Fibroblast of skin of abdomen (primary cell): ENCODE results near the gene RSU1. TPM values are rescaled to one million over a fixed set of nuclear protein-coding genes. Genes with fewer than 3 reads are reported as not detected.
"Not testable (repeated sequence)": the region's sequence is repeated elsewhere in the genome, so short reads cannot be mapped to it uniquely, and the experiment has no call there.

Experiments used
- DNase-seq: peaks from one replicate; pipeline ENCODE4 v3.0.0-alpha.2; 2013
- polyA plus RNA-seq, 2 experiments: library from polyadenylated mRNA; unstranded; fragments of 120-200 nt; gene quantifications; one replicate each; pipeline ENCODE4 v1.2.1, GENCODE V29; 2013; ENCODE audit not compliant: insufficient read length in 2 of 2

The RSU1 gene
- 214 TPM for polyA plus RNA-seq (2013, experiment 1 of 2; ENCODE audit: insufficient read length)
- 196 TPM for polyA plus RNA-seq (2013, experiment 2 of 2; ENCODE audit: insufficient read length)

DNA sequence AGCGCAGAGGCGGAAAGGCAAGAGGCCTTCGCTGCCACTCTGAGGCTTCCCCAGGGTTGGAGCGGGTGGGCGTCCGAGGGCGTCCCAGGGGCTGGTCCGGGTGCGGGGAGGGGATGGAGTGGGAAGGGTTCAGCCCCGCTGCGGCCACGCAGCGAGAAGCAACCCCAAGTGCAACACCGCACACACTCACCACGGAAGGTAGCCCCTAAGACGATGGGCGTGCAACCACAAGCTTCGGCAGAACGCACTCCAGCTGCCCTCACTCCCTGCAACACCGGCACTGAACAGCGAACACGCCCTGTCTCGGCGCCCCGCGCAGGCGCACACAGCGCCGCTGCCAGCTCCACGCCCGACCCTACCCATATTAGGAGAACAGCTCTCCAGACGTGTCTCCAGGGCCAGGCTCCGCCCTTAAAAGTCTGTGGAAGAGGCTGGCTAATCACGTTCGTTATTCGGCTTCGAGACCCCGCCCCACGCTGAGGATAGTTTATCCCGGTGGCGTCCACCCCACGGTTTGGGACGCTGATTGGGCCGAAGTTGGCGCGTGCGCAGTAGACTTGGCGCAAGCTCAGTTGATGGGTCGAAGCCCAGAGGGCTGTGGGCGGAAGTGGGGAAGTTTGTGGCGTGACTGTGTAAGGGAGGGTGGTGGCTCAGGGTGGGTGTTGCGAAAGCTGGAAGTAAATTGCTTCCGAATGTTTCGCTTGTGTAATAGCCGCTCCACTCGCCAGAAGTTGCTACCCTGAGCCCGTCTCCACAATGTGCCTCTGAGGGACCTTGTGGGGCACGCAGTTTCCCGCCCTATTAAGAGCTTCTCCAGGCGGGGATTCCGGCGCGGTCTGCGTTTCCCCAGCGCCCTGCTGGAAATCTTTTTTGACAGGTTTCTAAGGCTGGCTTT, at the start of gene RSU1:
TSS of gene RSU1 (minus strand) at position 300 of the 895 bp plus-strand sequence. CDS start 343 bp downstream, outside the sequence.
- DNase-seq: peak; percentile 100

- DNase-seq: no peak
These were observed 49.5 kb upstream of the RSU1 start for GRCh38 chr10:16866541-16867275.

- DNase-seq: no peak
These were observed 48.5 kb upstream of the RSU1 start for GRCh38 chr10:16865766-16866165.

DNA sequence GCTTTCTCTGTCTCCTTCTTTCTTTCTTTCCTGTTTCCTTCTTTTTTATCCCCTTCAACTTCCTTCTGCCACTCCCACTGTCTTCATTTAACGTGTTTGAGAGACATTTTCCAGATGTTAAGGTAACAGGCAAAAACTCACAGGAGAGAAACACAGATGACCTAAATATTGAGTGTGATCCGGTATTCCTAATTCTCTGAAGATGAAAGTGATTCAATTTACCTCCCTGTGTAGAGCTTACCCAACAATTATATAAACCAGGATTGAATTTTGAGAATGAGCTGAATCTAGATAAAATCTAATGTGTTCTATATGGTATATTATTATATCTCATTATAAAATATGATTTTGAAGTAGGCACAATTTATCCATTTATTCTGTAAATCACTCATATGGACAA, 46.5 kb upstream of the RSU1 start:
- no peak for DNase-seq

GRCh38 chr10:16857419-16857818, 40.2 kb upstream of the RSU1 start:
- no peak for DNase-seq

DNA sequence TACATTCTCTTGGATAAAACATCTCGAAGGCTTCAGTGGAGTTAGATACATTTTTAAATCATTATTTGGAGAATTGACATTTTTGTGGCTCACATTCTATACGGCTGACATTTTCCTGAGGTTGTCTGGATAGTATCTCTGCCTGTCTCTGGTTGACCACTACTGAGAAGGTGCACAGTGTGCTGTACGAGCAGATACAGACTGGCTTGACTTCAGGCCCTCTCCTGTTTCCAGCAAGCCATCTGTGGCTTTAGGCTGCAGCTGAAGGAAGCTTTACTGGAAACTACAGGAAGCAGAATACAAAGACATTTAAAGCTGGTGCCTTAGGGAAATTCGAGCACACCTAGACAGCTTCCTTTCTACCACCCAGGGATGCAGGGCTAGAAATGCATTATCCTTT, 39.3 kb upstream of the RSU1 start:
- DNase-seq: peak; percentile 87

DNA sequence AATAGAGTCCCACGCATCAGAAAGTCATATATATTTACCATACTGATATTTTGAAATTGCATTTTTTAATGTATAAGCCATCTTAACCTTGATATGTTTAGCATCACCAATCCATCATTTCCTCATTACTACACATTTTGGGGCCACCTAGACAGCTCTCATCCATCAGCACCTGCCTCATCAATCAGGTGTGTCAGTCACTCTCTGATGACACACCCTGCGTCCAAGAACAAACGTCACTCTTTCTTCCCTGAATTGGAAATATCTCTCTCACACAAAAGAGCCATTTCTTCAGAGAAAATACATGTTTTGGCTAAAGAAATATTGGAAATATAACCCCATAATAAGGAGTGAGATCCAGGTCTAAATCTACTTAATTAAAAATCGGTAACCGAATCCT, 38.9 kb upstream of the RSU1 start:
- DNase-seq: peak; percentile 39

- peak; percentile 52 for DNase-seq
These were observed 37.4 kb upstream of the RSU1 start for GRCh38 chr10:16854623-16855022.

DNA sequence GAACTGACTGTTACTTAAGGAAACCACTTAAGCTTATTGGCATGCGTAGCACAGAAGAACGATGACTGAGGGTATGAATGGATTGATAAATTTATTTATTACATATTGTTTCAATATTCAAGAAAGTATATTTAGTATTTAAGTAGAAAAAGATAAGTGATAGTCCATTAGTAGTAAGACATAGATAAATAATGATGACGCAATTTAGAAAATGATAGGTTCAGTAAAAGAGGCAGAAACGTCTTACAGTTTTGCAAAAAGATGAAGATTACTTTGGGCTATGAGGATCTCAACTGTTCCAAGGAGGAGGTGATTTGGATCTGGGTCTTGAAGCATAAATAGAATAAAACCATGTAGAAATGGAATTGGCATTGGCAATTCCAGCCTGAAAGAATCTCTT, 36.6 kb upstream of the RSU1 start:
- DNase-seq: no peak

- DNase-seq: peak; percentile 63
These were observed 36.0 kb upstream of the RSU1 start for GRCh38 chr10:16853201-16853600.

- DNase-seq: no peak
These were observed 35.4 kb upstream of the RSU1 start for GRCh38 chr10:16852624-16853023.

- peak; percentile 41 for DNase-seq
These were observed 31.4 kb upstream of the RSU1 start for GRCh38 chr10:16848562-16849154.

- DNase-seq: peak; percentile 41
These were observed 30.4 kb upstream of the RSU1 start for GRCh38 chr10:16847644-16848043.

GRCh38 chr10:16845248-16845647, 28.0 kb upstream of the RSU1 start:
- peak; percentile 57 for DNase-seq

- peak; percentile 81 for DNase-seq
These were observed 26.1 kb upstream of the RSU1 start for GRCh38 chr10:16843252-16843870.

DNA sequence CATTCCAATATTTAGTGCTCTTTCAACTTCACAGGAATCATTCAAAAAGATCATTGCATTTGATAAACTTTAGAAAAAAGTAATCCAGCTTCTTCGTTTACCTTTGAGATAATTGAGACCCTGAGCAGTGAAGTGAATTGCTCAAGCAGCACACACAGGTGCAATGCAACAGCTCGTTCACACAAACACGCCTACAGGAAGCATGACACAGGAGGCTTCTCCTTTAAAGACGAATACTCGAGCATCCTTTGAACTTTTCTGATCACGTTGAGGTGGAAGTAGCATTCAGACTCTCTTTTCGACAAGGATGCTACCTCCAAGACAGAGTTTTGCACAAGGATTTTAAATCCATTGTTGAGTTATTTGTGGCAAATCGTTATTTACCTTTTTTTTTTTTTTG, 18.0 kb upstream of the RSU1 start:
- no peak for DNase-seq

DNA sequence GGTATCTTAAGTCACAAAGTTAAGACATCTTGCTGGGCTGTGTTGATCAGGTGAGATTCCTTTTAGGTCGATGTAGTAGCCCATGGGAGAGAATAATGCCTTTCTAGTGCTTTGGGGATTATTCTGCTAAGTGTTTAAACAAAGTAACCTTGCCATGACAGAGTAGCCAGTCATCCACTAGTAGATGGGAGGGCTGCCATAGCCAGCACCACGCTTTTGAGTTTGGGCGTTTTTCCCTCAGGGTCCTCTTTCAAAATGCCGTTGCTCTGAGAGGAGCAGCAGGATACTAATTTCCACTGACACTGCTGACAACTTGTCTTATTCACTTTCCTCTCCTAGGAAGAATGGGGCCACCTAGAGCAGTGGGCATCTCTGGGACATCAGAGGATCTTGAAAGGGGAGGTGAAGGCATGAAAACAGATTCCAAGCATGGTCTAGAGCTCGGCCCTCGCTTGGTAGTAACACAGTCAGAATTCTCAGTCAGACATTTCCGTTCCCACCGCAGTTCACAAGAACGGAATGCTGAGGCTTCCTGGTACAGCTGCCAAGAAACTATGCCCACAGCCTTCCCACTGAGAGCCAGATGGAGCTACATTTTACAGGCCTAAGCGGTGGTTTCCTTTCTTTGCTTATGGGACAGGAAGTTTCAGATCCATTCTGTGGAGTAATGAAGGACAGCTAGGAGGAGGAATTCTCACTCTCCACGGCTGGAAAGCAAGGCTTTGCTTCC, 15.3 kb upstream of the RSU1 start:
- peak; percentile 95 for DNase-seq

GRCh38 chr10:16828701-16829175, 11.5 kb upstream of the RSU1 start:
- DNase-seq: peak; percentile 48

GRCh38 chr10:16828114-16828568, 10.9 kb upstream of the RSU1 start:
- DNase-seq: peak; percentile 76

- DNase-seq: not testable (repeated sequence)
These were observed 10.2 kb upstream of the RSU1 start for GRCh38 chr10:16827474-16827873.

DNA sequence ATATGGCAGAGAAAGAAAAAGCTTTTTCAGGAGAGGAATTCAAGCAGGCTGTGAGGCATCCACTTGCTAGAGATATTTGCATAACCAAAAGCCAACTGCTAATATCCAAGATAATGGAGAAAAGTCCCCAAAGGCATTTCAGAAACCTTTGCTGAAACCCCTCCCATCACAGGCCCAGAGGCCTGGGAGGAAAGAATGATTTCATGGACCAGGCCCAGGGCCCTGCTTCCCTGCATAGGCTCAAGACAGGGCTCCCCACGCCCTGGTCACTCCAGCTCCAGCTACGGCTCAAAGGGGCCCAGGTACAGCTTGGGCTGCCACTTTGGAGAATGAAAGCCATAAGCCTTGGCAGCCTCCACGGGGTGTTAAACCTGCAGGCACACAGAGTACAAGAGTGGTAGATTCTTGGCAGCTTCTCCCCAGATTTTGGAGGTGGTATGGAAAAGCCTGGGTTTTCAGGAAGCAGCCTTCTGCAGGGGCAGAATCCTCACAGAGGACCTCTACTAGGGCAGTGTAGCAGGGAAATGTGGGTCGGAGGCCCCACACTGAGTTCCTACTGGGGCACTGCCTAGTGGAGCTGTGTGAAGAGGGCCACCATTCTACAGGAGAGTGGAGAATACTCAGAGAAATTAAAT, 5.6 kb upstream of the RSU1 start:
- DNase-seq: no peak
